HG02852 (cell line): ENCODE results near the gene HES2.
"Not testable (repeated sequence)": the region's sequence is repeated elsewhere in the genome, so short reads cannot be mapped to it uniquely, and the experiment has no call there.

Experiments used
- ATAC-seq: cut with Tn5 transposase; IDR thresholded peaks from one replicate; pipeline ENCODE4 v1.9.1; 2021; ENCODE audit warnings: mild to moderate bottlenecking, moderate library complexity; ENCODE audit not compliant: unreplicated experiment

The HES2 gene

DNA sequence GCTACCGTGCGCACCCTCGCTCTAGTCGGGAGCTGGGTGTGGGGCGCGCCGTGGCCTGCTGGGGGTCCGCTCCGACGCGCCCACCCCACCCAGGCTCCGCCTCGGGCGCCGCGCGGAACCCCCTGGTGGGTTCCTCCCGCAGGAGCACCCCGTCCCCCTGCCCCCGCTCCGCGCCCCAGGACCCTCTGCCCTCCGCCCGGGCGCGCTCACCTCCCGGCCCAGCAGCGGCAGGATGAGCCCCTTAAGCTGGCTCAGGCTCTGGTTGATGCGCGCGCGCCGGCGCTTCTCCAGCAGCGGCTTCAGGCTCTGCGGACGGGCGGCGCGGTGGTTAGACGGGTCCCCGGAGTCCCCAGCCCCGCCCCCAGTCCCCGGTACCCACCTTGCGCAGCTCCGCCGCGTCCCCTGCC lies 319 bp downstream of the HES2 start:
- ATAC-seq: no peak

DNA sequence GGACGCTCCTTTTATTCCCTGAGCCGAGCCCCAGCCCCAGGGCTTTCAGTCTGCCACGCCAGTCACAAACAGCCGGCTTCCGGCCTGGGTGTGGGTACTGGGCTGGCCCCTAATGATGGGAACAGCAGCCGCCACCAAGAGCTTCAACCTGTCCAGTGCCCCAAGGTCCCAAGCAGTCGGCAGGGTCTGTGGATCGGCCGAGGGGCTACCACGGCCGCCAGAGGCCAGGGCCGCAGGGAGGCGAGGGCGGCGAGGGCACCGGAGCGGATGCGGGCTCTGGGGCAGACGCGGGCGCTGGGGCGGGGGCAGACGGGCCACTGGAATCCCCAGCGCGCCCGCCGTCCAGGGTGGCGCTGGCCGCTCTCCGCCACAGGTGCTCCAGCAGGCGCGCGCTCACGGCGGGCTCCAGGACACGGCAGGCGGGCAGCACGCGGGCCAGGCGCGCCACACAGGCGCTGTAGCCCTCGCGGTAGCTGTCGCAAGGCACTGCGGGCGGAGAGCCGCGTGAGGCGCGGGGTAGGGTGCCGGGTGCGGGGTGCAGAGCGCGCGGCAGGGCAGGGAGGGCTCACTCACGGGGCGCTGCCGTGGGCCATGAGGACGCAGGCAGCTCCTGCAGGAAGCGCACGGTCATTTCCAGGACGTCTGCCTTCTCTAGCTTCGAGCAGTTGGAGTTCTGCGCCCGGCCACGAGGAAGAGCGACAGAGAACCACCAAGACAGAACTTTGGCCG lies 887 bp downstream of the HES2 start:
- no peak for ATAC-seq

DNA sequence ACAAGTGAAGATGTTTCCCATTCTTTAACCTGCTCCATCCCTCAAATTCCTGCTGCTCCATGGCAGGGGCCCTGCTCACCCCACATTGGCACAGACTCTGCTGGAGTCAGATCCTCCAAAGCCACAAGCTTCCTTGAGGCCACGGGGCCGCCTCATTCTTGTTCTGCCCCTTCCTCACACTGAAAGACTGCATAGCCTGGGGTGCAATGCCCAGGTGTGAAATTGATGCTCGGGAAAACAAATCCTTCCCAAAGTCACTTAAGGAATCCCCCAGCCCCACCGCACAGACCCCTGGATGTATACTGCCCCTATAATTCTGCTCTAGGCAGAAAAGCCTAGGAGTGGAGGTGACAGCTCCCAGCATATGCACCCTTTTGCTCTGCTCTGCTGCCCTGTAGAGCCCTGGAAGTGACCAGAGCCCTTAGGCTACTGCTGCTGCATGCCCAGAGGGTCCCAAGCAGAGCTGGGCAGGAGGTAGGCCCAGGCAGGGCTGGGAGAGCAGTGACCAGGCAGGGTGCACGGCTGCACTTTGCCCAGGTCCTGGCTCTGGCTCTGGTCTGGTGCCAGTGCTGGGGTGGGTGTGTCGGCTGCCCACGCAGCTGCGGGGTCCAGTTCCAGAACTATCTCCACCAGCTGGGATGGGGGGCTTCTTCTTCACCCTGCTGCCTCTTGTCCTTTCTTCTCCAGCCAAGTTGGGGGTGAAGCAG lies 1.6 kb downstream of the HES2 start:
- ATAC-seq: no peak

DNA sequence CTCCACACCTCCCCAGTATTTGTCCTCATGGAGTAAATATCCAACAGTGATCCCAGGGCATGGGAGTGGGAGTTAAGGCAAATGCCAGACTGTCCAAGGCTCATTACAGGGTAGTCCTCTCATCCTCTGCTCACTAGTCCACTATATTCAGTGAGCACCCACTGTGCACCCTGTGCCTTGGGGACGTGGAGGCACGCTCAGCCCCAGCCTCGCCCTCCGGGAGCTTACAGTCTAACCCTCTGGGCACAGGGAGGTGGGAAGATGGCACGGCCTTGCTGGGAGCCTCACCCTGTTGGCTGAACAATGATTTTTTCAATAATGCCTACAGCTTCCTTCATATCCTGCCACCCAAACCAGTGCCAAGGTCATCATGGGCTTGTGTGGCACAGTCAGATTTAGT lies 2.8 kb downstream of the HES2 start:
- ATAC-seq: no peak

DNA sequence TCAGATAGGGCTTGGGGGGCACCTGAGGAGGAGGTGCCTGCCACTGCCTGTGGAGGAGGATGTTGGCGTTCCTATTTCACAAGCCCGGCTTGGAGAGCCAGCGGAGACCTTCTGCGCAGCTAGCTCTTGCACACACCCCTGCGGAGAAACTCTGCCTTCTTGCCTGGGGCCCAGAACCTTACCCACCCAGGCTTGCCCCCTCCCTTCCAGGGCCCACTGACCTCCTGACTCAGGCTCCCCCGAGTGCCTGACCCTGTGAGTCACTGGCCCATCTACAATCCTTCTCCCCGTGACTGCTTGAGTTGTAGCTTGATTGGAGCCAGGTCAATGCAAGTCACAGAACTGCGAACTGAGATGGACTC lies 3.4 kb downstream of the HES2 start:
- no peak for ATAC-seq

DNA sequence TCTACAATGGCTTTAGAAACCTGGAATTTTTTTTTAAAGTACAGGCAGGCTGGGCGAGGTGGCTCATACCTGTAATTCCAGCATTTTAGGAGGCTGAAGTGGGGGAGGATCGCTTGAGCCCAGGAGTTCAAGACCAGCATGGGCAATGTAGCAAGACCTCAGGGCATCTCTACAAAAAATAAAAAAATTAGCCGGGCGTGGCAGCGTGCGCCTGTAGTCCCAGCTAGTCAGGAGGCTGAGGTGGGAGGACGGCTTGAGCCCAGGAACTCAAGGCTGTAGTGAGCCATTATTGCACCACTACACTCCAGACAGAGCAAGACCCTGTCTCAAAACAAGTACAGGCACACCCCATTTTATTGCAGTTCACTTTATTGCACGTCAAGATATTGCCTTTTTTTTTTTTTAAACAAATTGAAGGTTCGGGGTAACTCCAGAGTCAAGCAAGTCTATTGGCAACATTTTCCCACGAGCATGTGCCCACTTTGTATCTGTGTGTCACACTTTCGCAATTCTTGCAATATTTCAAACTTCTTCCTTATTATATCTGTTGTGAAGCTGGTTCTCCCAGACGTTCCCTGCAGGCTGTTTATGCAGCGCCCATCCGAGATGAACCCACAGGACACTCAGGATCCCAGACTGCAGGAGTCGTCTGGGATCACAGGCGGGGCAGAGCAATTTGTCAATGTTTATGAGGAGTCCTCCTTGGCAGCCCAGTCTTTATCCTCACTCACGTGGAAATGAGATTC lies 4.7 kb downstream of the HES2 start:
- ATAC-seq: no peak

DNA sequence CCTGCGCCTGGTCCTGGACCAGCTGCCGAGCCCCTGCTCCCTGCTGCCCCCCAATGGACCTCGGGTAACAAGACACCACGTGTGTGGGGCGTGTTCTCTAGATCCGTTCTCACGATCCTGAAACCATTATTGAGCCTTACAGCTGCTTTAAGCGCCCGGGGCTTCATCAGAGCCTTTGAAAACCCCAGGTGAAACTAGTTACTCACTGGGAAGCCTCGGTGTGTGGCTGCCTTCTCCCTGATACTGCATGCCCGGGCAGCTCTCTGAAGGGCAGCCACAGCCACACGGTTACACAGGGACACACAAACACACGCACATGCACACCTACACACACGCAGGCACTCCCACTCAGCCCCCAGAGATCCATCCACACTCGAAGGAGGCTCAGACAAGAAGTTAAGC lies 5.3 kb downstream of the HES2 start:
- ATAC-seq: peak; percentile 77

DNA sequence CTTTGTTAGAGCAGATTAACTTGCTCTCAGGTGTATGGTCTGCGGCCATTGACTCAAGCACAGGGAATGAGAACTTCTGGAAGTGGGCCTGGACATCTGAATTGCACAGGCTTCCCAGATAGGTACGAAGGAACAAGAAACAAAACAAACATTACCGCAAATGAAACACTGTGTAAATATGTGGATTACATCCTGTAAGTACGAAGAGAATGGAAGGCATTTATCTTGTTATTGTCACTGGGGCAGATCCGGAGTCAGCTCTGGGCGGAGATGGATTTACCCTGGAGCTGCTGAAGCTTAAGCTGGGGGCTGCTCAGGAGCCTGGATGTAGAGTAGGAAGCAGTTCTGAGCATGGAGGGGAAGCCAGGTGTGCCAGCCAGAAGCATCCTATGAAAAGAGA lies 6.8 kb downstream of the HES2 start:
- no peak for ATAC-seq

DNA sequence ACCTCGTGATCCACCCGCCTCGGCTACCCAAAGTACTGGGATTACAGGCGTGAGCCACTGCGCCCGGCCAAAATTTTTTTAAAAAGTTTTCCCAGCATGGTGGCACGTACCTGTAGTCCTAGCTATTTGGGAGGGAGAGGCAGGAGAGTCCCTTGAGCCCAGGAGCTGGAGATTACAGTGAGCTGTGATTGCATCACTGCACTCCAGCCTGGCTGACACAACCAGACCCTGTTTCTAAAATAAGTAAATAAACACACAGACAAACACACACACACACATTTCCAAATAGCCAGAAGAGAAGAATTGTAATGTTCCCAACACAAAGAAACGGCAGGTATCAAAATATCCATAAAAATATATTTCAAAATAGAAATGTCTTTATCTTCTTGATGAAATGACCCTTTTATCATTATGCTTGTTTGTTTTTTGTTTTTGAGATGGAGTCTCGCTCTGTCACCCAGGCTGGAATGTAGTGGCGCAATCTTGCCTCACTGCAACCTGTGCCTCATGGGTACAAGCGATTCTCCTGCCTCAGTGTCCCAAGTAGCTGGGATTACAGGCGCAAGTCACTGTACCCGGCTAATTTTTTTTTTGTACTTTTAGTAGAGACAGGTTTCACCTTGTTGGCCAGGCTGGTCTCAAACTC lies 9.3 kb downstream of the HES2 start:
- no peak for ATAC-seq

DNA sequence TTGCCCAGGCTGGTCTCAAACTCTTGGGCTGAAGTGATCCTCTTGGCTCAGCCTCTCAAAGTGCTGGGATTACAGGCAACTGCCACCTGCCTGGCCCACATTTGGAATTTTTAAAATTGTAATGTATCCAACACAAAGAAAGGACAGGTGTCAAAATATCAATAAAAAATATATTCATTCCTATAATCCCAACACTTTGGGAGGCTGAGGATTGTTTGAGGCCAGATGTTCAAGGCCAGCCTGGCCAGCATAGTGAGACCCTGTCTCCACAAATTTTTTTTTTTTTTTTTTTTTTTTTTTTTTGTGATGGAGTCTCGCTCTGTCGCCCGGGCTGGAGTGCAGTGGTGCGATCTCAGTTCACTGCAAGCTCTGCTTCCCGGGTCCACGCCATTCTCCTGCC lies 10.0 kb downstream of the HES2 start:
- no peak for ATAC-seq

DNA sequence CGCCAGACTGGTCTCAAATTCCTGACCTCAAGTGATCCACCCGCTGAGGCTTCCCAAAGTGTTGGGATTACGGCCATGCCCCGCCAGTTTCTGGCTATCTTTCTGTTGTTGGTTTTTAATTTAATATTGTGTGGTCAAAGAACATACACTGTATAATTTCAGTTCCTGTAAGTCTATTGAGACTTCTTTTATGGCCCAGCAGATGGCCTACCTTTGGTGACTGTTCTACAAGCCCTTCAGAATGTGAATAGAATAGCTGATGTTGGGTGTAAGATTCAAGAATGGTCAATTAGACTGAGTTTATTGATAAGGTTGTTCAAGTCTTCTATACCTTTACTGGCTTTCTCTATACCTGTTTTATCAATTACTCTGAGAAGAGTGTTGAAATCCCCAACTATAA lies 10.7 kb downstream of the HES2 start:
- no peak for ATAC-seq

DNA sequence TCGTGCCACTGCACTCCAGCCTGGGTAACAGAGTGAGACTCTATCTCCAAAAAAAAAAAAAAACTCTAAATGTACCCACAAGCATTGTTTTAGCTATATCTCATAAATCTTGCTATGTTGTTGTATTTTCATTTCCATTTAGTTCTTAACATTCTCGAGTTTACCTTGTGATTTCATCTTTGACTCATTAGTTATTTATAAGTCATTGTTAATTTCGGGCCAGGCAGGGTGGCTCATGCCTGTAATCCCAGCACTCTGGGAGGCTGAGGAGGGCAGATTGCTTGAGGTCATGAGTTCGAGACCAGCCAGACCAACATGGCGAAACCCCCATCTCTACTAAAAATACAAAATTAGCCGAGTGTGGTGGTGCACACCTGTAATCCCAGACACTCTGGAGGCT lies 11.7 kb downstream of the HES2 start:
- no peak for ATAC-seq

DNA sequence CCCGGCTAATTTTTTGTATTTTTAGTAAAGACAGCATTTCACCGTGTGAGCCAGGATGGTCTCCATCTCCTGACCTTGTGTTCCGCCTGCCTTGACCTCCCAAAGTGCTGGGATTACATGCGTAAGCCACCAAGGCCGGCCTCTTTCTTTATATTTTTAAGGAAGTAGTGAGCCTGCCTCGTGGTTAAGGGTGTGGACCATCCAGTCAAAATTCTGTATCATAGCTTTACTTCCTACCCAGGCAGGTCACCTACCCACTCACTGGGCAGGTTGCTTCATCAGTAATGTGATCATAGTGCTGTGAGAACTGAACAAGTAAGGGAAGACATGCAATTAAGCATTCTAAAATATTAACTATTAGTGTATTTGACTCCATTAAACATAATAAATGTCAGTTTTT lies 18.0 kb downstream of the HES2 start:
- ATAC-seq: no peak

DNA sequence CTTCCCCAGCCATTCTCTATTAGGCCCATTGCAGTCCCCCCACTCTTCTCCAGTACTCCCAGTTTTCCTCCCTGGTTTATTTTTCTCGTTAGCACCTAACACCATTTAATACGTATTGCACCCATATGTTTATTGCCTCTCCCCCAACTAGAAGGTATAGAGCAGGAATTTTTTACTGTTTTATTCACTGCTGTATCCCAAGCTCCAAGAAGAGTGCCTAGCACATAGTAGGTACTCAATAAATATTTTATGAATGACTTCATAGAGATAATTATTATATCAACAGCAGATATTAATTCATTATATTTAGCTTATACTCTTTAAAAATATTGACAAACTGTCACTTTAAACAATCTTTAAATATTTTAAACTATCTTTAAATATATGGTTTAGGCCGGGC lies 20.4 kb downstream of the HES2 start:
- ATAC-seq: no peak

DNA sequence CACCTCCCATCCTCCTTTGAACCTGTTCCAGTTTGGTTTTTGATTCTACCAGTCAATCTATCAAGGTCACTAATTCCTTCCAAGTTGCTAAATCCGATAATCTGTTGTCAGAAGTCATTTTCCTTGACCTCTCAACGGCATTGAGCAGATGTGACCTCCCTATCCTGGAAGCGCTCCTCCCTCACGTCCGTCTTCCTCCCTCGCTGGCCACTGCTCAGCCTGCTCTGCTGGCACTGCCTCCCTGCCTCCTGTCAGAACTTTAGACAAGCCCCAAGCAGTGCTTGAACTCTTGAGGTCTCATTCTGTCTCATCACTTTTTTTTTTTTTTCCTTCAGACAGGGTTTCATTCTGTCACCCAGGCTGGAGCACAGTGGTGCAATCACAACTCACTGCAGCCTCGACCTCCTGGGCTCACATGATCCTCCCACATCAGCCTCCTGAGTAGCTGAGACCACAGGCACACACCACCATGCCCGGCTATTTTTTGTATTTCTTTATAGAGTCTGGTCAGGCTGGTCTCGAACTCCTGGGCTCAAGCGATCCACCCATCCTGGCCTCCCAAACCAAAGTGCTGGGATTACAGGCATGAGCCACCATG lies 21.8 kb downstream of the HES2 start:
- no peak for ATAC-seq

DNA sequence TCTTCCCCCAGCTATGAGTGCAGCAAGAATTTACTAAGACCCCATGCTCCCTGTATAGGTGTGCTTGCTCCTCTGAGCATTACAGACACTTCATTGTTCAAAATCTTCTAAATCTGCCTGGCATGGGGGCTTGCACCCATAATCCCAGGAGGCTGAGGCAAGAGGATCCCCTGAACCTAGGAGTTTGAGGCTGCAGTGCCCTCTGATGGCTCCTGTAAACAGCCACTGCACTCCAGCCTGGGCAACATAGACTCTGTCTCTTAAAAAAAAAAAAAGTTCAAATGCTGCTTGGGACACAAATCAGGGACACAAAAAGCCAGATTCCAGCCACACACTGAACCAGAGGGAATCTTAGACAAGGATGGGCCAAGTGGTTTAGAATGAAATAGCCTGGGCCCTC lies 22.7 kb downstream of the HES2 start:
- ATAC-seq: no peak

DNA sequence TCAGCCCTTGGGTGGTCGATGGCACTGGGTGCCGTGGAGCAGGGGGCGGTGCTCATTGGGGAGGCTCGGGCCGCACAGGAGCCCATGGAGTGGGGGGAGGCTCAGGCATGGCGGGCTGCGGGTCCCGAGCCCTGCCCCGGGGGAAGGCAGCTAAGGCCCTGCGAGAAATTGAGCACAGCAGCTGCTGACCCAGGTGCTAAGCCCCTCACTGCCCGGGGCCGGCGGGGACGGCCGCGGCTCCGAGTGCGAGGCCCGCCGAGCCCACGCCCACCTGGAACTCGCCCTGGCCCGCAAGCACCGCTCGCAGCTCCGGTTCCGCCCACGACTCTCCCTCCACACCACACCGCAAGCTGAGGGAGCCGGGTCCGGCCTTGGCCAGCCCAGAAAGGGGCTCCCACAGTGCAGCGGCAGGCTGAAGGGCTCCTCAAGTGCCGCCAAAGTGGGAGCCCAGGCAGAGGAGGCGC lies 23.9 kb downstream of the HES2 start:
- ATAC-seq: not testable (repeated sequence)

DNA sequence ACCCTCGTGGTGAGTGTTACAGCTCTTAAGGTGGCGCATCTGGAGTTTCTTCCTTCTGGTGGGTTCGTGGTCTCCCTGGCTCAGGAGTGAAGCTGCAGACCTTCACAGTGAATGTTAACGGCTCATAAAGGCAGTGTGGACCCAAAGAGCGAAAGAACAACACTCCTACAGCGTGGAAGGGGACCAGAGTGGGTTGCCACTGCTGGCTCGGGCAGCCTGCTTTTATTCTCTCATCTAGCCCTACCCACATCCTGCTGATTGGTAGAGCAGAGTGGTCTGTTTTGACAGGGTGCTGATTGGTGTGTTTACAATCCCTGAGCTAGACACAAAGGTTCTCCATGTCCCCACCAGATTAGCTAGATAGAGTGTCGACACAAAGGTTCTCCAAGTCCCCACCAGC lies 24.6 kb downstream of the HES2 start:
- ATAC-seq: not testable (repeated sequence)

DNA sequence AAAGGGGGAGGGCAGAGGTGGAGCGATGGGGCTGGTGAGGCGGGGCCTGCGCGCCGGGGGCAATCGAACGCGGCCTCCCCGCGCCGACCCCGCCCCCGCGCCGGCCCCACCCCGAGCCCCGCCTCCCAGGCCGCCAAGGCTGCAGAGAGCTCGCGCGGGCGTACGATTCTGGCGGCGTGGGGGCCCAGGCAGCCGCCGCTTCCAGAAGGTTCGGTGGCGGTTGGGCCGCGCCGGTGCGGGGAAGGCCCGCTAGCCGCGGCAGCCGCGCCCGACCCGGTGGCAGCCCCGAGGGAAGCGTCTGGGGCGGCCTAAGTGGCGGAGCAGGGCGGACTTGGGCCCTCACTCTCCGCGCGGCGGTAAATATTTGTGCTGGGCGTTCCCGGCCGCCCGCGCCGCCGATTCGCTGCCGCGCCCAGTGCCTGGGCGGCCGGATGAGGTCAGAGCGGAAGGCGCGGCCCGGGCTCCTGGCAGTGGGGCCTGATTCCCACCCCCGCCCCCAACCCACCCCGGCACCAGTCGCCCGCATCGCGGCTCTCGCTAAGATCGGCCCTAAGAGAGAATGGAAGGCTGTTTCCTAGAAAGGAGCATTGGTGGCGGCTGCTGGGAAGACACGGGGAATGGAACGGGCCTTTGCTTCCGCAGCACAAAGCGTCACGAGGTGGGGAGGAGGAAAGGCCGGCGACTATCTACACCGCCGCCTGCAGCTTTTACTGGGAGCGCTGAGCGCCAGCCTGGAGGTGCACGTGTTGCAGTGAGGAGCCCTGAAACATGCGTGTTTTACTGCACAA lies 26.1 kb downstream of the HES2 start, which contains the start of gene ACOT7:
Gene ACOT7, minus strand, starts transcription at position 368 of the 788 bp plus-strand sequence. CDS start 368 bp downstream, outside the sequence.
- peak; percentile 77 for ATAC-seq

DNA sequence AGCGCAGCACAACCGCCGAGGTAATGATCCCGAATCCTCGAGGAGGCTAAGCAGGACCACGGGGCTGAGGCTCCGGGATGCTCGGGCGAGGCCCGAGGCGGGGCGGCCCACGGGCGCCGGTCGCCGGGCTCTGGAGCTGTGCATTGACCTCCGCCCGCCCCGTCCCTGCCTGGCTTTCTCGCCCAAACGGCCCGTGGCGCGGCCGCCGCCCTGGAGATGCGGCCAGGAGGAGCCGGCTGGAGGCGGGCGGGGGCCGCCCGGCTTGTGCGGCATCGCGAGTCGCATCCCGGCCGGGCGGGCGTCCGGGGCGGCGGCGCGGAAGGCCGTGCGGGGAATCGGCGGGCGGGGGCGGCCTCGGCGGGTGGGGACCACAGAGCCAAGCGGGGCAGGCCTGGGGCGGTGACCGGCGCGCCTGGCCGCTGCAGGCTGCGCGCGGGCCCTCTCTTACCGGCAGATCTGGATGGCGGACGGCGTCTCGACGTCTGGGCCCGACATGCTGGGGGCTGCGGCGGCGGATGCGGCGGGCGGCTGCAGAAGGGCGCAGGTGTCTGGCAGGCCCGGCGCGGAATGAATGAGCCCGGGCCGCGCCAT lies 26.8 kb downstream of the HES2 start:
- peak; percentile 21 for ATAC-seq
